Ishikawa (cell line): Measurements from ENCODE around the gene SIDT2.

Source experiments
- CEBPB ChIP-seq: IDR thresholded peaks from 2 replicates; pipeline ENCODE4 v1.6.1; 2012
- CREB1 ChIP-seq: IDR thresholded peaks from 2 replicates; pipeline ENCODE4 v1.6.1; 2012; ENCODE audit warnings: low read depth
- EGR1 ChIP-seq: IDR thresholded peaks from 2 replicates; pipeline ENCODE4 v1.6.1; 2012
- EP300 ChIP-seq: IDR thresholded peaks from 2 replicates; pipeline ENCODE4 v1.6.1; 2012; ENCODE audit warnings: borderline replicate concordance
- FOXM1 ChIP-seq: IDR thresholded peaks from 2 replicates; pipeline ENCODE4 v1.6.1; 2012; ENCODE audit warnings: low read depth, borderline replicate concordance
- NFIC ChIP-seq: IDR thresholded peaks from 2 replicates; pipeline ENCODE4 v1.6.1; 2012
- RAD21 ChIP-seq: IDR thresholded peaks from 2 replicates; pipeline ENCODE4 v1.6.1; 2012; ENCODE audit warnings: low read depth
- TAF1 ChIP-seq: IDR thresholded peaks from 2 replicates; pipeline ENCODE4 v1.6.1; 2012; ENCODE audit warnings: low read depth, mild to moderate bottlenecking
- TCF12 ChIP-seq: IDR thresholded peaks from 2 replicates; pipeline ENCODE4 v1.6.1; 2012; ENCODE audit warnings: low read depth
- YY1 ChIP-seq: IDR thresholded peaks from 2 replicates; pipeline ENCODE4 v1.6.1; 2012; ENCODE audit warnings: low read depth
- TF ChIP-seq, protein P1 (sequence below): IDR thresholded peaks from 2 replicates; pipeline ENCODE4 v1.6.1; 2012
- TF ChIP-seq, protein P2 (sequence below): IDR thresholded peaks from 2 replicates; pipeline ENCODE4 v1.6.1; 2012; ENCODE audit warnings: low read depth, mild to moderate bottlenecking

DNA sequence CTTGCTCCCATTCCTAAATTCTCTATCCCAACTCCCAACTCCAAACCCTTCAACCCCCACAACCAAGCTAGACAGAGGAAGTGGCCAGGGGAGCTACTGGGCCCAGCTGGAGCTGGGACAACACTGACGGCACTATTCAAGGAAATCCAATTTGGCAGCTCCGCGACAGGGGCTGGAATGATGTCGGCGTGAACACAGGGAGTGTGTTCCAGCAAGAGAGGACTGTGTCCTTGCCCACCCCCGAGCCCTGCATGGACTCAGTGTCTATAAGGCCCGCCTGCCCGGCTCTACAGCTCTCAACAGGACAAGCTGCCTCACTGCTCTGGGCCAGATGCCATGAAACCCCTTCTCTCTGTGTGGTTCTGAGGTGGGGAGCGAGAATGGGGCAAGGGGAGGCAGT lies 42.0 kb downstream of the SIDT2 start:
- TF ChIP-seq, protein P1, sequence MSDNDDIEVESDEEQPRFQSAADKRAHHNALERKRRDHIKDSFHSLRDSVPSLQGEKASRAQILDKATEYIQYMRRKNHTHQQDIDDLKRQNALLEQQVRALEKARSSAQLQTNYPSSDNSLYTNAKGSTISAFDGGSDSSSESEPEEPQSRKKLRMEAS = no peak
- TF ChIP-seq FOXM1 (no peak), EGR1 (no peak), EP300 (no peak), NFIC (no peak), CREB1 (no peak), CEBPB (no peak), YY1 (no peak), TAF1 (no peak), TCF12 (no peak), RAD21 (no peak)
- TF ChIP-seq, protein P2, sequence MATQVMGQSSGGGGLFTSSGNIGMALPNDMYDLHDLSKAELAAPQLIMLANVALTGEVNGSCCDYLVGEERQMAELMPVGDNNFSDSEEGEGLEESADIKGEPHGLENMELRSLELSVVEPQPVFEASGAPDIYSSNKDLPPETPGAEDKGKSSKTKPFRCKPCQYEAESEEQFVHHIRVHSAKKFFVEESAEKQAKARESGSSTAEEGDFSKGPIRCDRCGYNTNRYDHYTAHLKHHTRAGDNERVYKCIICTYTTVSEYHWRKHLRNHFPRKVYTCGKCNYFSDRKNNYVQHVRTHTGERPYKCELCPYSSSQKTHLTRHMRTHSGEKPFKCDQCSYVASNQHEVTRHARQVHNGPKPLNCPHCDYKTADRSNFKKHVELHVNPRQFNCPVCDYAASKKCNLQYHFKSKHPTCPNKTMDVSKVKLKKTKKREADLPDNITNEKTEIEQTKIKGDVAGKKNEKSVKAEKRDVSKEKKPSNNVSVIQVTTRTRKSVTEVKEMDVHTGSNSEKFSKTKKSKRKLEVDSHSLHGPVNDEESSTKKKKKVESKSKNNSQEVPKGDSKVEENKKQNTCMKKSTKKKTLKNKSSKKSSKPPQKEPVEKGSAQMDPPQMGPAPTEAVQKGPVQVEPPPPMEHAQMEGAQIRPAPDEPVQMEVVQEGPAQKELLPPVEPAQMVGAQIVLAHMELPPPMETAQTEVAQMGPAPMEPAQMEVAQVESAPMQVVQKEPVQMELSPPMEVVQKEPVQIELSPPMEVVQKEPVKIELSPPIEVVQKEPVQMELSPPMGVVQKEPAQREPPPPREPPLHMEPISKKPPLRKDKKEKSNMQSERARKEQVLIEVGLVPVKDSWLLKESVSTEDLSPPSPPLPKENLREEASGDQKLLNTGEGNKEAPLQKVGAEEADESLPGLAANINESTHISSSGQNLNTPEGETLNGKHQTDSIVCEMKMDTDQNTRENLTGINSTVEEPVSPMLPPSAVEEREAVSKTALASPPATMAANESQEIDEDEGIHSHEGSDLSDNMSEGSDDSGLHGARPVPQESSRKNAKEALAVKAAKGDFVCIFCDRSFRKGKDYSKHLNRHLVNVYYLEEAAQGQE = no peak
